VCaP (cell line): ENCODE data around the gene SYNPO.

Experiments
- H3K27ac ChIP-seq: fragments of 450-650 bp; 2 replicates; pipeline ENCODE4 v1.5.1; 2017
- CTCF ChIP-seq: fragments of 450-650 bp; conservative IDR thresholded peaks from 2 replicates; pipeline ENCODE4 v1.5.1; 2017; ENCODE audit warnings: mild to moderate bottlenecking, moderate library complexity

Gene SYNPO

GRCh38 chr5:150615141-150615699 lies 25.2 kb upstream of the SYNPO start:
- no peak for TF ChIP-seq CTCF
- peak overlapping the region; percentile 70 for H3K27ac ChIP-seq

GRCh38 chr5:150616024-150616470 lies 24.4 kb upstream of the SYNPO start:
- no peak for TF ChIP-seq CTCF
- H3K27ac ChIP-seq: peak overlapping the region; percentile 70

GRCh38 chr5:150616506-150616905 lies 24.0 kb upstream of the SYNPO start:
- no peak for TF ChIP-seq CTCF
- peak overlapping the region; percentile 70 for H3K27ac ChIP-seq

- TF ChIP-seq CTCF: no peak
- no peak overlapping the region for H3K27ac ChIP-seq
These were observed 22.3 kb upstream of the SYNPO start for GRCh38 chr5:150618163-150618562.

GRCh38 chr5:150618588-150619281 lies 21.7 kb upstream of the SYNPO start:
- no peak overlapping the region for H3K27ac ChIP-seq
- no peak for TF ChIP-seq CTCF

- TF ChIP-seq CTCF: no peak
- no peak overlapping the region for H3K27ac ChIP-seq
These were observed 20.9 kb upstream of the SYNPO start for GRCh38 chr5:150619359-150620230.

GRCh38 chr5:150621301-150621700 lies 19.2 kb upstream of the SYNPO start:
- no peak for TF ChIP-seq CTCF
- H3K27ac ChIP-seq: no peak overlapping the region
